Body of pancreas (tissue), 4 donors: ENCODE data around the gene ZEB2. TPM values are rescaled to one million over a fixed set of nuclear protein-coding genes. Genes with fewer than 3 reads are reported as not detected.

ENCODE experiments used
- ATAC-seq: fragments of 150-250 bp; one replicate; pipeline ENCODE4 v1.9.1; 2016
- DNase-seq, 4 donors: peaks; one replicate each; pipeline ENCODE4 v3.0.0-alpha.2; 2019
- H3K27ac ChIP-seq, 4 donors: fragments of 200-600 bp; sonication (generic); 1 replicate in 3 of 4; 2 replicates in 1 of 4; pipeline versions ENCODE4 v1.5.1 to v1.6.1; 2016 to 2019; ENCODE audit warnings: mild to moderate bottlenecking in 1 of 4, mixed read lengths in 1 of 4, moderate library complexity in 1 of 4
- H3K27me3 ChIP-seq, 2 donors: fragments of 200-600 bp; sonication (generic); one replicate each; pipeline ENCODE4 v1.6.0; 2016; ENCODE audit warnings: mild to moderate bottlenecking in 1 of 2
- H3K36me3 ChIP-seq, 2 donors: fragments of 200-600 bp; sonication (generic); replicated peaks in 1 of 2; 2 replicates each; pipeline ENCODE4 v1.5.1; 2016; ENCODE audit warnings: low read depth in 2 of 2; ENCODE audit not compliant: insufficient read depth in 1 of 2
- H3K4me1 ChIP-seq: fragments of 200-600 bp; sonication (generic); one replicate; pipeline ENCODE4 v1.6.0; 2016
- H3K4me3 ChIP-seq, 2 donors: fragments of 200-600 bp; sonication (generic); 1 replicate in 1 of 2; 2 replicates in 1 of 2; pipeline ENCODE4 v1.5.1; 2016 to 2019
- H3K9me3 ChIP-seq, 3 donors: fragments of 200-600 bp; sonication (generic); 1 replicate in 2 of 3; 2 replicates in 1 of 3; pipeline ENCODE4 v1.5.1; 2016
- POLR2A ChIP-seq, 3 donors: fragments of 450-650 bp; IDR thresholded peaks; one replicate each; pipeline ENCODE4 v1.6.1; 2016; ENCODE audit warnings: antibody characterized with exemption in 3 of 3, mild to moderate bottlenecking in 2 of 3
- WGBS, 2 donors: methylation state at CpG; one replicate each; pipeline ENCODE4 v1.1.5; 2017; 5-methylcytosine and 5-hydroxymethylcytosine counted together
- intact Hi-C: fragments of 100-400 bp; cut with DNase I; formaldehyde crosslinking; loops from one replicate; pipeline ENCODE4 v1.15.1; 2023
- total RNA-seq, 2 donors: library from RNA; depleted of rRNA; stranded (reverse); fragments of >200 nt; gene quantifications; one replicate each; pipeline ENCODE4 v1.1.0, GENCODE V29; 2016
- TF ChIP-seq, protein P1 (sequence below), 7 experiments: fragments of 450-650 bp in 4 of 7; fragments of 200-600 bp in 3 of 7; sonication (generic) in 3 of 7; IDR thresholded peaks; one replicate each; pipeline ENCODE4 v1.5.1; 2016 to 2019; ENCODE audit warnings: antibody characterized with exemption in 7 of 7

Gene ZEB2
- total RNA-seq, 2 donors from 2014 or later = 18.5 to 24.6 TPM

DNA sequence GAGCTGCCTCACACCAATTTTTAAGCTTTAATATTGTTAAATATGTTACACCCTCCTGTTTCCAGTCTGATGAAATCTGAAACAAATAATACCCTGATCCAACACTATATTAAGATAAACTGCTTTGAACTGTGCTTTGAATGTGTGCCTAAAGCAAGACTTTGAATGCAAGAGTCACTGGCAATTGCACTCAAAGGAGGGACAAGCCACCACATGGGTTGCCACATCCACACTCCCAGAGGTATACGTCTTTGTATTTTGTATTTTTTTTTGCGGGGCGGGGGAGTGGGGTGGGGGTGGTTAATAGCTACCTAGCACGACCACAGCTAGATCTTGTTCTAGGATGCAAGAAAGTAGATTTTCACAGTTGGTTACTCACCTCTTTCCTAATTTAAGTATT is 1.8 kb upstream of the ZEB2 start:
- H3K4me1 ChIP-seq = peaks cover 24% of the 10 kb centered on the region
- H3K27ac ChIP-seq = peak overlapping the region in 1 of 4 donors; percentile 73
- H3K27me3 ChIP-seq = peaks cover 0 to 17% of the 10 kb centered on the region in 2 donors
- intact Hi-C loops = no loop called here
- TF ChIP-seq, protein P1, sequence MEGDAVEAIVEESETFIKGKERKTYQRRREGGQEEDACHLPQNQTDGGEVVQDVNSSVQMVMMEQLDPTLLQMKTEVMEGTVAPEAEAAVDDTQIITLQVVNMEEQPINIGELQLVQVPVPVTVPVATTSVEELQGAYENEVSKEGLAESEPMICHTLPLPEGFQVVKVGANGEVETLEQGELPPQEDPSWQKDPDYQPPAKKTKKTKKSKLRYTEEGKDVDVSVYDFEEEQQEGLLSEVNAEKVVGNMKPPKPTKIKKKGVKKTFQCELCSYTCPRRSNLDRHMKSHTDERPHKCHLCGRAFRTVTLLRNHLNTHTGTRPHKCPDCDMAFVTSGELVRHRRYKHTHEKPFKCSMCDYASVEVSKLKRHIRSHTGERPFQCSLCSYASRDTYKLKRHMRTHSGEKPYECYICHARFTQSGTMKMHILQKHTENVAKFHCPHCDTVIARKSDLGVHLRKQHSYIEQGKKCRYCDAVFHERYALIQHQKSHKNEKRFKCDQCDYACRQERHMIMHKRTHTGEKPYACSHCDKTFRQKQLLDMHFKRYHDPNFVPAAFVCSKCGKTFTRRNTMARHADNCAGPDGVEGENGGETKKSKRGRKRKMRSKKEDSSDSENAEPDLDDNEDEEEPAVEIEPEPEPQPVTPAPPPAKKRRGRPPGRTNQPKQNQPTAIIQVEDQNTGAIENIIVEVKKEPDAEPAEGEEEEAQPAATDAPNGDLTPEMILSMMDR (IDR thresholded peaks at IDR 0.05) = no peak
- TF ChIP-seq POLR2A (IDR thresholded peaks at IDR 0.05) = no peak
- no peak for ATAC-seq
- no peak for DNase-seq
- H3K4me3 ChIP-seq = no peak overlapping the region
- H3K36me3 ChIP-seq = no peaks in the 10 kb centered on the region
- no peaks in the 10 kb centered on the region for H3K9me3 ChIP-seq
- WGBS, 2 donors = 4 to 5% methylated on average over 4 of the region's 4 CpGs

DNA sequence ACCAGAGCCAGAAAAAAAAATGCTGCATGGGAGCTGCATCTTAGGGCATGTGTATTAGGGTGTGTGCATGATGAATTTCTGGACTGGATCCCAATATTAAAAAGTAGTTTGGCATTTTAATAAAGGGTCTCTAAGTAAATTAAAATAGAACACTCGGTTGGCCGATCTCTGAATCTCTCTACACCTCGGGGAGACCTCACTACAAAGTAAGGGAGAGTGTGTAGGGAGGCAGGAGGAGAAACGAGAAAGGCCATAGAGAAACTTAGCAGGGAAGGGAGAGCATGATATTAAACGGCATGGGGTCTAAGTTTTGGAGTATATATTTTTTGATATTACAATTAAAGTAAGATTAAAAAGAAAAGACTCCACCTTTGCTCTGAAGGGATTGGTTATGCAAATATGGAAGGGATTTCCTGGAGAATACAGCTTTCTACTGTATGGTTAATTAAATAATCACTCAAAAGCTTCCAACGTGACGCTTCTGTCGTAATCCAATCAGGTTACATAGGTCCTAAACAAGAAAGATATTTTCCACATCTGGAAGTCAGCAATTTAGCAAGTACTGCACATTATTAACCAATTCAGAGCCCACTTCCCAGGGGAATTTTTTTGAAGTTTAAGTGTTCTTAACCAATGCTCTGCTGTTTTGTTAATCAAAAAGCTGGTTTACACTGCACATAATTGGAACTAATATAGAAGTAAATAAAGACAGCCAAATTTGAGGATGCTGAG is 1.0 kb upstream of the ZEB2 start:
- no peak overlapping the region for H3K4me3 ChIP-seq
- ATAC-seq = no peak
- H3K27ac ChIP-seq = peak overlapping the region in 1 of 4 donors; percentile 73
- no peaks in the 10 kb centered on the region for H3K36me3 ChIP-seq
- H3K9me3 ChIP-seq = no peaks in the 10 kb centered on the region
- H3K4me1 ChIP-seq = peaks cover 31% of the 10 kb centered on the region
- intact Hi-C loops = no loop called here
- peak in 1 of 4 donors; percentile 32 for DNase-seq
- WGBS, 2 donors = 21 to 29% methylated on average over 8 of the region's 8 CpGs
- TF ChIP-seq, protein P1 (IDR thresholded peaks at IDR 0.05) = no peak
- no peak for TF ChIP-seq POLR2A (IDR thresholded peaks at IDR 0.05)
- H3K27me3 ChIP-seq = peaks cover 0 to 18% of the 10 kb centered on the region in 2 donors

DNA sequence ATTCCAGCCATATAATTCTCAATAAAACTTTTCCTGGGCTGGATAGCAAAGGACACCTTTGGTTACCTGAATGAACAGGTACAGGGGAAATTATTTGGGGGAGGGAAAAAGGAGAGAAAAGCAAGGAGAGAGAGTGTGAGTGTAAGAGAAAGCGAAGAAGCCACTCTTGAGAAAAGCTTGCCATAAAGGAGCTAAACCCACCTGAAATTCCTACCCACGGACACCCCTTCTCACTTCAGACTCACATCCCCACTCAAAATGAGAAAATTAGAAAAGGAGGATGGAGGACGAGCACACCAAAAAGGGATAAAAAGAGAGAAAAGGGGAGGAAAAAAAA is 354 bp downstream of the ZEB2 start:
- no peak overlapping the region for H3K4me3 ChIP-seq
- no peak for ATAC-seq
- WGBS, 2 donors = 9 to 17% methylated on average over 3 of the region's 3 CpGs
- intact Hi-C loops = no loop called here
- no peaks in the 10 kb centered on the region for H3K36me3 ChIP-seq
- no peak for DNase-seq
- H3K9me3 ChIP-seq = no peaks in the 10 kb centered on the region
- no peak for TF ChIP-seq POLR2A (IDR thresholded peaks at IDR 0.05)
- TF ChIP-seq, protein P1 (IDR thresholded peaks at IDR 0.05) = no peak
- peak overlapping the region; percentile 1 to 77 (median 30) for H3K27ac ChIP-seq
- H3K4me1 ChIP-seq = peaks cover 34% of the 10 kb centered on the region
- H3K27me3 ChIP-seq = peaks cover 0 to 28% of the 10 kb centered on the region in 2 donors

DNA sequence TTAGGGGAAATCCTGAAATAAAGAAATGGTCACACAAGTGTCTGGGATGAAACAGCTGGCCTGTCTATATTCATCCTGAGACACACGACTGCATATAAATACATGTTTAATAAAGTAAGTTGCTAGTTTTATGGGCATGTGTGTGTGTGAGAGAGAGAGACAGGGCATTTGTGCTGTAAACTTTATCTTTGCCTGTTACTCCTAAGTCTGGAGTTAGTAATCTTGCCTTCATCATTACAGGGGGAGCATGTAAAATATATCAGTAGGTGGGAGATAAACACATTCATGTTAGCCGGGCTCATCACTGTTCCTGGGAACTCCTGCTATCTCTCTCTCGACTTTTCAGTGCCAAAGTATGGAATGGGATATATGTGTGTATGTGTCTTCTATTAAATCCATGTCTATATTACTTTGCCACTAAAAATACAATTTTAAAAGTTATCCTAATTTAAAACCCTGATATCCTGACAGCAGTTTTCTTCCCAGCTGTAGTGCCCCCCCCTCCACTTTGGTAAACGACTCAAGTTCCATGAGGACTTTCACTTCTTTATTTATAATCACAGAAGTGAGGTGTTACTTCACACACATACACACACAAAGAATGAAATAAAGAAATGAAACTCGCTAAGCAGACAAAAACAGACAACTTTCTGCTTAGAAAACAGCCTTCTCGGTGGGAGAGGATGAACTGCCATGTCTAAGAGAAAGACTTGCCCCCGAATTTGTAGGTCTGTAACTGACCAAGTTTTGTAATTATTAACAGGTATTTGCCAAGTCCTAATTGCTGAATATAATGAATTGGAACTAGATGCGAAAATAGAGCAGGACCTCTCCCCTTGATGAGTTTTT is 947 bp downstream of the ZEB2 start:
- no peak for ATAC-seq
- whole genome bisulfite sequencing, 2 donors = 5 to 12% methylated on average over 8 of the region's 8 CpGs
- Histone ChIP-seq H3K27ac (peak overlapping the region; percentile 1 to 77 (median 42)), H3K27me3 (peaks cover 0 to 28% of the 10 kb centered on the region in 2 donors), H3K9me3 (no peaks in the 10 kb centered on the region), H3K4me1 (peaks cover 34% of the 10 kb centered on the region), H3K36me3 (no peaks in the 10 kb centered on the region), H3K4me3 (no peak overlapping the region)
- intact Hi-C loops = no loop called here
- TF ChIP-seq, protein P1 (IDR thresholded peaks at IDR 0.05) = no peak
- TF ChIP-seq POLR2A (IDR thresholded peaks at IDR 0.05) = peak in 1 of 3 donors; percentile 42
- DNase-seq = peak in 1 of 4 donors; percentile 20
